AG08396 (cell line): Measurements from ENCODE around the gene ITPKB.
"Not testable (repeated sequence)": the region's sequence is repeated elsewhere in the genome, so short reads cannot be mapped to it uniquely, and the experiment has no call there.

Experiments
- DNase-seq: peaks from one replicate; pipeline ENCODE4 v3.0.0; 2012; ENCODE audit warnings: low spot score, mixed read lengths

The ITPKB gene

DNA sequence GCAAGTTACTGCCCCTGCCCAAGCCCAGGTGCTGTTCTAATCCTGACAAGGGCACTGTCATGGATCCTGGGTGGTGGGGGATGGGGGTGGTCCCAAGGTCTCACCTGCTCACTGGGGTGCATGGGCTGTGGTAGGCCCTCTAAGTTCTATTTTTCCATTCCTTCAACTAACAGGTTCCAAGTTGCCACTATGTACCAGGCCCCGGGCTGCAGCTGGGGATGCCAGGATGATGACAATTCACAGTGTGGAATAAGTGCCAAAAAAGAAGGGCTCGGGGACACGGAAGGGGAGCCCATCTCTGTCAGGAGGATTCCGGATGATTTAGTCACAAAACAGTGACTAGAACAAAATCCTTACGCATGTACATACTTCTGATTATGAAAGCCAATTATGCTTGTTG, 114.6 kb downstream of the ITPKB start:
- DNase-seq: no peak

DNA sequence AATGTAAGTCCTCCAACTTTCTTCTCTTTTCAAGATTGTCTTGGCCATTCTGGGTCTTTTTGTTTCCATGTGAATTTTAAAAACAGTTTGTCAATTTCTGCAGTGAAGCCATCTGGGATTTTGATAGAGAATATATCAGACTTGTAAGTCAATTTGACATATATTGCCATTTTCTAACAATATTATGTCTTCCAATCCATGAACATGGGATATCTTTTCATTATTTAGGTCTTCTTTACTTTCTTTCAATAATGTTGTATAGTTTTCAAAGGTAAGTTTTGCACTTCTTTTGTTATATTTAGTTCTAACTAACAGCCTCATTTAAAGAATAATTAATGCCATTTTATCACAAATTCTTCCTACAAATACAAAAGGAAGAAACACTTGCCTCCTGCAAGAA, 117.1 kb downstream of the ITPKB start:
- DNase-seq: no peak

DNA sequence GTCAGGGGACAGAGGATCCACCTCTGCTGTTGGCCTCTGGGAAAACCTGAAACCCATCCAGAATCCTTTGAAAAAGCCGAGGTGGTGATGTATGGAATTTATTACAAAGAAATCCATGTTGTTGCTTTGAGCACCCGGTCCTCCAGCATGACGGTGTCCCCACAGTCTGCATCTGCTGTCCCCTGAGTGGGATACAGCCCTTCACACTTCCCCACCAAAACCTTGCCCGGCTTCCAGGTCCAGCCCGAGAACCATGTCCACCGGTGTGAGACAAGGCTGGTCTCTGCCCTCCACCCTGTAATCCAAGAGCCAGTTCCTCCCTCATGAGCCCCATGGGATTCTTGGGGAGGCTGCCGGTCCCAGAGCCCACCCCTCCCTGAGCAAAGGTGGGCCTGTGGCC, 120.1 kb downstream of the ITPKB start:
- DNase-seq: no peak

DNA sequence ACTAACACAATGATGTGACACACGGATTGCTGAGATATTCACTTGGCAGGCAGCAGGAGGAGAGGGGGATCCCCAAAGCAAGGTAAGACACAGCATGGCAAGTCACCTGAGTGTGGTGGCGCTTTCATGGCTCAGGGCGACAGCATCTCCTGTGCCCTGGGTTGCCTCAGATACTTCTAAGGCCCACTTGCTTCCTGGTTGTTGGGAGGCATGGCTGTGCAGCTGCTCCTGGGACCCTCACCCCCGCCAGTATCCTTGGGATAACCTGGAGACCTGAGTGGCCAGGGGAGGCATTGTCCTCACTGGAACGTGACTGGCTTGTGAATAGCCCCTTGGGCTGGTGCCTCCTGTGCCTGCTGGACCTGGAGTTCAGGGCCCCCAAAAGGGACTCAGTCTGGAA, 120.7 kb downstream of the ITPKB start:
- no peak for DNase-seq

DNA sequence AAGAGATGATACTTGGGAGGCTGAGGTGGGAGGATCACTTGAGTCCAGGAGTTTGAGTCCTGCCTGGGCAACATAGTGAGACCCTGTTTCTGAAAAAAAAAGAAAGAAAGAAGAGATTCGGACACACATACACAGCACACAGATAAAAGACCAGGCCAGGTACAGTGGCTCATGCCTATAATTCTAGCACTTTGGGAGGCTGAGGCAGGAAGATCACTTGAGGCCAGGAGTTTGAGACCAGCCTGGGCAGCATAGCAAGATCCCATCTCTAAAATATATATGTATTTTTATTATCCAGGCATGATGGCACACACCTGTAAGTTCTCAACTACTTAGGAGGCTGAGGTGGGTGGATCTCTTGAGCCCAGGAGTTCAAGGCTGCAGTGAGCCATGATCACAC, 121.4 kb downstream of the ITPKB start:
- not testable (repeated sequence) for DNase-seq

DNA sequence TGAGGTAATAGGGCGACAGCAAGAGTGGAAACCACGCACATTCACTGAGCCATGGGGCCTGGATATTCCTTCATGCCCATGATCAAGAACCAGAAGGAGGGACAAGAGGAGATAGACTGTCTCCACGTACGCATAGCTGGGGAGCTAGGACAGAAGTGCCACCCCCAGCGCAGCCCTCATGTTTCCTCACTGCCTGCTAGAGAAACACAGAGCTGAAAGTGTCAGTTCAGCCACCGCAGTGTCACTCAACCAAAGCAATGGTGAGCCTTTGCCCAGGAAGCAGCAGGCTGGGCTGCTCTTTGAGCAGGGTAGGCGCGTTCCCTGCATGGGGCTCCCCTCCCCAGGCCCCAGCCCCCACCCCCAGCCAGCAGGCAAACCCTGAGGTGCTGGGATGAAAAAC, 122.0 kb downstream of the ITPKB start:
- DNase-seq: no peak

DNA sequence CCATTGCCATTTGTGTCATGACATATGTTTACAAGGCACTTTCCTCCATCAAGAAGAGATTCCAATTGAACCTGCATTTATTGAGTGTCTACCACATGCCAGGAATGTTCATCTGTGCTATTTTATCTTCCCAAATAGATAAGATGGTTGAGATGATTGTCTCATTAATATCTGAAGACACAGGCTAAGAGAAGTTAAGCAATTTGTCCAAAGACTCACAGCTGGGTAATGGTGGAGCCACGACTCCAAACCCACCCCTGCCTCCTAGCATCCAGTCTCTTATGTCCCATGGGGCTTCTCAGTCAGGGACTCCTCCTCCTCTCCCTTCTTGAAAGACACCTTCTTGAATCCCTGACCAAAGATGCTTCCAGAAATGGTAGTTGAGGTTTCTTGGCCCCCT, 122.4 kb downstream of the ITPKB start:
- DNase-seq: no peak

DNA sequence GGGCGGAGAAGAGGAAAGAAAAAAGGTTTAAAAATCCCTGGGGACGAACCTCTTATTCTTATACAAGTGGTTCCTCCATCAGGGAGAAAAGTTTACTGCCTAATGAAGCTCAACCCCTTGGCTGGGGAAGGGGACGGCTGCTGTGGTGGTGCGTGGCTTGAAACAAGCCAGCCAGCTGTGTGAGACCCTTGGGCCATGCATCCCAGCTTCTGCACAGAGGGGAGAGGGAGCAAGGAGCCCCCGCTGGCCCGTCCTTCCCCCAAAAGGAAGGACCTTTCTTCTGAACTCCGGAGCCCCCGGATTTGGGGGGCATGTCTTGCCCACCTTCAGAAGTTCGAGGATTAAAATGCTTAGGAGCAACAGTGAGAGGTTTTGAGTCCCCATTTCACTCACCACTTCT, 123.2 kb downstream of the ITPKB start:
- DNase-seq: no peak

DNA sequence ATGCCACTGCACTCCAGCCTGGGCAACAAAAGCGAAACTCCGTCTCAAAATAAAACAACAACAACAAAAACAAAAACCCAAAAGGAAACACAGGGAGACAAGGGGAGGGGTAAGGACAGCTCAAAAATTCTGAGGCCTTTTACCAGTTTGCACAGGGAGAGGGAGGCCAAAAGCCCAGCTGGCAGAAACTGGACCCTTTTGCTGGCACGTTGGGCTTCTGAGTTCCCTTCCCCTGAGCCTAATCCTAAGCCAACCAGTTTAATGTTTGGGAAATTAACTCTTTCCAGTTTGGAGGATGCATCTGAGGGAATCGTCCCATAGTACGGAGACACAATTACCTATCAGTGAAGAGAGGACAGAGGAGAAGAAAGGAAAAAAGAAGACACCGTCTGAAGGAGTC, 127.1 kb downstream of the ITPKB start:
- not testable (repeated sequence) for DNase-seq

DNA sequence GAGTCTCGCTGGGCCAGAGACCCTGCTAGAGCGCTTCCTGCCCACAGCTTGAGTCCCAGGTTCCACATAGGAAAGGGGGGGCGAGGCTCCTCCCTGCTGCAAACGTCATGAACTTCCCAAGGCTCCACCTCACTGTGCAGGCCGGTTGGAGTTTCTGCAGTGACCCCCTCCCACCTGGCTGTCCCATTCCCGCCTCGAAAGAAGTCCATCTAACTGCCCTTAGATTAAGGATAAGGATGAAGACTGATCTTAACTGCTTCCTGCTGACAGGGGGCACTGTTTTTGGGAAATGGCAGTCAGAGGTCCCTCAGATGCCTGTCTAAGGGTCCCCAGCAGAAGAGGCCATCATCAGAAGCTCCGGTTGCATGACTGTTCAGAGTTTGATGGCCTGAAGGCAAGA, 127.8 kb downstream of the ITPKB start:
- DNase-seq: no peak

DNA sequence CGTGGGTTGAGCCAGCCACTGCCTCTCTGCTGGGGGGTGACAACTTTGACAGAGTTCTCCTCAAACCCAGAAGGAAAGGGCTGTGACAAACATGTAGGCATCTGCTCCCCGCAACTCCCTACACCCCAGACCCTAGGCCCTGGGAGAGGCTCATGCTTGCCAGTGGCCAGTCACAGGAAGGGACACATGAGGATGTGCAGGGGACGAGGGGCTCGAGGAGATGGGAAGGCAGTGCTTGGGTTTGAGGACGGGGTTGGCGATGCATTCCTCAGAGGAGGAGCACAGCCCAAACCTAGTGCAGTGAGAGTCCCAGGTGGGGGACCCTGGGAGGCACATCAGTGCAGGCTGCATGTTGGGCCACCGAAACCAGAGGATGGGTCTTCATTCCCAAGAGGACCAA, 128.4 kb downstream of the ITPKB start:
- DNase-seq: no peak

DNA sequence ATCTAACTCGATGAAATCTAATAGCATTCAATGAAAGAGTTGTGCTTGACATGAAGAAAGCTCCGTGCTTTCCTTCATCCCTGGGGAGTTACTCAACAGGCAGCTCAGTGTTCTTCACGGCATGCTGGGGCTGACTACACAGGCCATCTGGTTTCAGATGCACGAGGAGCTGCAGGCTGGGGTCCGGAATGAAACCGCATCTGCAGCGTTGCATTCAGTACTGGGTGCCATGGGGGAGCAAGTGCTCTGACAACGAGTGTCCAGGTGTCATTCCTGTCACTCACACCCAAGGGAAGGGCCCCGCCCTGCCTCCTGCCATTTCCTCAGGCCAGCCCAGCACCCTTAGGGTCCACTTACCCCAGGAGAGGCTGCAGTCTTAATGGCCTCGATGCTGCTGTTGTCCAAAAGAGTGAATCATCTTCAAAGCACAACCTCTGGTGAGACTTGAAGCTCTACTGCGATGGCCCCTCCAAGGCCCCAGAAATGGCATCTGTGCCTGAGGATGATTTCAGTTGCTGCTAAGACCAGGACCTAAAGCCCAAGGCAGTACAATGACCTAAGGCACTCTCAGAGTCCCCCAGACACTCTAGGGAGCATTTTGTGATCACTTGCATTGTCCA, 129.1 kb downstream of the ITPKB start:
- no peak for DNase-seq

DNA sequence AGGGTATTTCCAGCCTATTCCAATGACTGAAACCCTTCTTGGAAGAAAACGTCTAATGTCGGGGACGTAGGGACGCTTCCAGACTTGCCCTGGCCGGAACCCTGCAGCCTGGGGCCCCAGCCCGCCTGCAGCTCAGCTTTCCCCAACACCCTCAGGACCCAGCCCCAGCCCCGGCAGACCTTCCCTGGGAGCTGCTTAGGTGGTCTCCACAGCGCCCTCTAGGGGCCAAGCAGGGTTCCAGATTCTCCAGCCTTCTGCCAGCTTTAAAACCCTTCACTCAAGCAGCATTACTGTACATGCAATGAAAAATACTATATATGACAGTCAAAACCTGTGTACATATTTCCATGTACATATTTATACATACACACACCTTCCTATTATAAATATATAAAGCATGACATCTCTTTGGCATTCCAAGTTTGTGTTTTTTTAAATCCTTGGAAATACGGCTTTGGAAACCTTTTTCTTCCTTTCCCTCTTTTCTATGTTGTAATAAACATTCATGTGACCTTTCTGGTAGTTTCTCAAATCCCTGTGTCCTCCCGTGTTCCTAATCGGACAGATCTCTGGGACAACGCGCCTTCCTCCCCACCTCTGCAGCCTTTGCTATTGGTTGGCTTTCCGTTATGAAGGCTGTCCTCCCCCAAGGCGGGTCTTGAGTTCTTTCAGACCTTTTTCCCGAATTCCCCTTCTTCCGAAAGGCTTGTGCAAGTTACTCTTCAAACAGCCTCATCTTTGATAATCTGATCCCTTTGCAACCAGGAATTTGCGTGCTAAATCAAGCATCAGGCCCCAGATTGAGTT, 130.2 kb downstream of the ITPKB start:
- DNase-seq: peak; percentile 72

DNA sequence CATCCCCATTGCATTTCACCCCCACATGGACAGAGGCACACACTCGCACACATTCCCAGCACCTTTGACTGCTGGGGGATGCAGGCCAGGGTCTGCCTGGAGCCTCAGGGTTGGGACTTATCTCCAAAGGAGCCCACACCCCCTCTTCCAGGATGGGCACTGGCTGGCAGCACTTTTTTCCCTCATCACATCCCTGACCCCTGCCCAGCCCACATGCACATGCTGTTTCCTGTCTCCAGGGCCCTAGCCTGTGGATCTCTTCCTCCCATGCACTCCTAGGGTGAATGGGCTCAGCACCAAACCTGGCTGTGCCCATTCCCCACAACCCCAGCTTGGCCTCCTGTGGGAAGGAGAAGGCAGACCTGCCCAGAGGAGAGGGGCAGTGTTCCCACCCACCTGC, 131.3 kb downstream of the ITPKB start:
- no peak for DNase-seq

DNA sequence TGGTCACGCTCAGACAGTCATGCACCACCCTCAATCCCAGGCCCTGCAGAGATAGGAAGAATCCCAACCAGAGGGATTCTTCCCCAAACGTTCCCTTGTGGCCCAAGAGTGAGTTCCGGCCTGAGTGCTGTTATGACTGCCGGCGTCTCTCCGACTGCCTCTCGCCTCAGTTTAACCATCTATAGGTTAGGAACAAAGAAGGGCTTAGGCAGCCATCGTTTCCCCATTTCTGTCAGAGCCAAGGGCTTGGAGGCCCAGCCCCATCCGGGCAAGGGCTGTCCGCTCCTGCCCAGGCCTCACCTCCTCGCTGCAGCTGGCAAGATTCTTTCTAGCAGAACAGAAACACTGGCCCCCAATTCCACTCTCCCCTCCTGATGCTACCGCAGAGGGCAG, 131.8 kb downstream of the ITPKB start:
- no peak for DNase-seq

DNA sequence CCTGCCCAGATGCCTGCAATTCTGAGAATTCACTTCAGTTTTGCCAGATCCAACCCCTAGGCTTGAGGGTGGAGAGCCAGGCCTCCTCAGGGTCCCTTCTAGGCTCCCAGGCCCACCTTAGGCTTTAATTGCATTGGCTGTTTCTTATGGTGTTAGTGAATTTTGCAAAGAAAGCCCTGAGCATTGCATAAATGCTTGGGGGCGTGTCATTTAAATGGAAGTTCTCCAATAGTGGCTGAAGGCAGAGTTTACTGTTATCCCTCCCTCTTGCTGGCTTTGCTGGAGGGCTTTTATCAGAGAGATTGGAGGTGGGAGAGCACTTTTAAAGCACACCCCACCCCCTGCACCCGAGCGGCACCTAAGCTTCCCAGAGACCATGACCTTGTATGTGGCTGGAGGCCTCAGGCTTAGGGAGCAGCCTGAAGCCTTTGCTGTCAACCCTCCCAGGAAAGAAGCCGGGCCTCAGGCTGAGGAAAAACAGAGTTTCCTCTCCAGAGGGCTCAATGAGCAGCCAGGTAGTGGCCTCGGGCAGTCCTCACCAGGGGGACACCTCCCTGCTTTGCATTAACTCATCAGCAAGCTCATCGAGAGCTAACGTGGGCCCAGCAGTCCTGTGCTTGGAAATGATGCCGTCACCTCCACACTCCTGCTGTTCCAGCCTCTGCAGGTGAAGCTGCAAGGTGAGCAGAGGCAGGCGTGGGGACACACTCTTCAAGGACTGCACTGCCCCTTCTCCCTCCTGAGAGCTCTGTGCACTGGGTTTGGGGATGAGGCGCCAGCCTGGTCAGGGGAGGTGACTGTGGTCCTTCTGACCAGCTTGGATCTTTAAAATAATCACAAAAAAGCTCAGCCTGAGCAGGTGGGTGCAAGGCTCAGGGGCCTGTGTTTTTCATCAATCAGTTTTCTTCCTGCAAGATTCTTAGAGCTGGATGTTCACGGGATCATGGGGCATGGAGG, 132.5 kb downstream of the ITPKB start:
- DNase-seq: no peak

DNA sequence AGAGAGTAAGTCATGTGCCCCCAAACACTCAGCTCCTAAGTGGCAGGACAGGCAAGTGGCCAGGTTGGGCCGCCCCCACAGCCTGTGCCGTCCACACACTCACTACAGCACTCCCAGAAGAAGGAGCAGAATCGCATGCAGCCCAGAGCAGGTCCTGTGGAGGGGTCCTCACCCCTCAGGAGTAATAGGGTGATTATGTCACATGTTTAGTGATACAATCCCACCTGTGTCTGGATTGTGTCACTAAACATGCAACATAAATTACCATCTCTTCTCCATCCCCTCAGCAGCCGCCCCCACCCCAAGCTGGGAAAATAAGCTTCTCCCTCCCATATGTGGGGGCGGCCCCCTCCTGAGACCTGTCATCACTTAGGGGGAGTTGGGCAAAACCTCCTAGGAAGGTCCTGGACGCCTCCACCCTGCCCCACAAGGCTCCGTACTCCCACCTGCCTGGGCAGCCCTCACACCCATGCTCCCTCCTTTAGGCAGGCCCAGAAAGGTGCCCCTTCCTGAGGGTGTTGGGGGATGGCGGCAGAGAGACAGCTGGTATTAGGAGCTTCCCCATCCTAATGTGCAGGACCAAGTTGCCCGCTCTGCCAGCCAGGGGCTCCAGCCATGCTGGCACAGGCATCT, 133.6 kb downstream of the ITPKB start:
- no peak for DNase-seq

DNA sequence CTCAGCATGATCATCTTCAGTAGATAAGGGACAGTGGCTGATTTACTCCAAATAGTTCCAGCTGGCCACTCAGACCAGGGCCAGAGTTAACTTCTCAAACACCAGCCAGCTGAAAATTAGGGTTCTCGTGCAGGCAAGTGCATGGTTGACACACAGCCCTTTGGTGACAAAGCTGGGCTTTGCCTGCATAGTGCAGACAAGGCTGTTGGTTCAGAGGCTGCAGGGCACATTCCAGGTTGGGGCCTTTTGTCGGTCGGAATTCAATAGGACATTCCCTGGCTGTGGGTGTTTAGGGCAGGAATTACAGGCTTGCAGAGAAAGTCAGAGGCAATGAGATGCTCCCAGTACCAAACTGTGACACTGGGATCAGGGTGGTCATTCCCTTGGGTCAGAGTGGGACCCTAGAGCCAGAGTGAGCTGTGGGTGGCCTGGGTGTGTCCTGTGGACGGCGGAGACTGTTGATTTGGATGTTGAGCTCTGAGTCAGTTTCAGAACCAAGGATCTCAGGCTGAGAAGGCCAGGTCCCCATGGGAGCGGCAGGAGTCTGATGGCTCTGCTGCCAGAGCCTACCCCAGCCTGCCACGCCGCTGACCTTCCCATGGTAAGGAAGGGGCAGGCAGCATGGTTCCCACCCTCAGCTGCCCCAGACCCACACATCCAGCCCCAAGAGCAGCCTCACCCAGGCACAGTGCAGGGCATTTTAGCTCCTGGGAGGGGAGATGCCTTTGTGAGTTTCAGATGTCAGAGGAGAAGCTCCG, 134.3 kb downstream of the ITPKB start:
- no peak for DNase-seq

DNA sequence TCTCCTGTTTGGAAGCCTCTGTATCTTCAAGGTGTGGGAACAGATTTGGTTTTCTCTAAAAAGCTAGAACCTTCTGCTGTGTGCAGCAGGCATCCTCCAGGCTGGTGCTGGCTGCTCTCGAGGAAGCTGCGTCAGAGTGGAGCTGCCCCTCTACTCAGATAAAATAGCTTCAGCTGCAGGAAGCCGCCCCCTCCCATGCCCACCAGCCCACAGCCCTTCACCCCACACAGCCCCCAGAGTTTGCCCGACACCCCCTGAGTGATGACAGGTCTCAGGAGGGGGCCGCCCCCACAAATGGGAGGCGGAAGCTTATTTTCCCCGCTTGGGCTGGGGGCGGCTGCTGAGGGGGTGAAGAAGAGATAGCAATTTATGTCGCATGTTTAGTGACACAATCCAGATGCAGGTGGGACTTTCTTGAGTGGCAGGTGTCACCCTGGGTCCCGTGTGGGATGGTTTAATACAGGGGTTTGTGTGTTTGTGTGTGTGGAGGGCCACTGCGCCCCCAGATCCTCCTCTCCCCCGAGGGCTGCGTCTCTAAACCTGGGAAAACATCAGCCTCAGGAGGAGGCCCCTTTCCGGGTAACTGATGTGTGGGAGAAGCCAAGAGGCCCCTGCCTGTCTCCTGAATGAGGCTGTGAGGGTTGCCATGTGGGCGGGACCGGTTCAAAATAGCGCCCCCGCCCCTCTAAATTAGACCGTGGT, 135.1 kb downstream of the ITPKB start:
- no peak for DNase-seq

DNA sequence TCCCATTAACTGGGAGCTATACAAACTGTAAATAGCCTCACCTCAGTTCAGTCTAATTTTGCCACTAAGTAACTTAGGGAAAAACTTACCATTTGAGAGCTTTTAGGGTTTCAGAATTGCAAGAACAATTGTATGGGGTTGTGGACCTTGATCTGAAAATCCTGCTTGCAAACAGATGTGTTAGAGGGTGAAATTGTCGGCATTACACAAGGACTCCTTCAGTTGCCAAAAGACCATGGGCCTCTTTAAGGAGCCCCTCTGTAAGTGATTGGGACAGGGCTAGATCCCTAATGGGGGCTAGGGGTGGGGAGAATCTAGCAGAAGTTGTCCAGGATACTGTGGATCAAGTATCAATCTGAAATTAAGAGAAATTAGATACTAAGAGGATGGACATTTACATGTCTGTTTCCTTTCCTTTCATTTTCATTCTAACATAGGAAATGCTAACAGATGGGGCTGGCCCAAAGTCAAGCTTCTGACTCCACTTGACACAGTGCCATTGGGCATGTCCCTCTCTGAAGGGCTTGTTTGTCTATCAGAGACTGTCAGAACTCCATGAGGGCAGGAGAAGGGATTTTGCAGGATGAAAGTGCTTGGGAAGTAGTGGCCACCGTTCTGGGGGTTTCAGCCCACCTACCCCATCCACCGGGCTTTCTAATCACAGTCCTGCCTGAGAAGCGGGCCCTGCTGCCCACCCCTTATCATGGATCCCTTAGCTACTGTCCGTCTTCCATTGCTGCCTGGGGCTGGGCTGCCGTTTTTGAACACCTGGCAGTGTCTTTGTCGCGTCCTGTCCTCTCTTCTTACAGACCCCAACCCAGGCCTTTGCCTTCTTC, 135.8 kb downstream of the ITPKB start:
- DNase-seq: peak; percentile 49
